ENCODE measurements around the gene HHIPL2.
"Not testable (repeated sequence)": the region's sequence is repeated elsewhere in the genome, so short reads cannot be mapped to it uniquely, and the experiment has no call there.

Gene HHIPL2

GRCh38 chr1:222539951-222540597, 7.8 kb downstream of the HHIPL2 start:
- no peak for DNase-seq

- DNase-seq = no peak
These were observed 12.4 kb downstream of the HHIPL2 start for GRCh38 chr1:222535455-222535854.

GRCh38 chr1:222530852-222531251, 17.1 kb downstream of the HHIPL2 start:
- no peak for DNase-seq

DNA sequence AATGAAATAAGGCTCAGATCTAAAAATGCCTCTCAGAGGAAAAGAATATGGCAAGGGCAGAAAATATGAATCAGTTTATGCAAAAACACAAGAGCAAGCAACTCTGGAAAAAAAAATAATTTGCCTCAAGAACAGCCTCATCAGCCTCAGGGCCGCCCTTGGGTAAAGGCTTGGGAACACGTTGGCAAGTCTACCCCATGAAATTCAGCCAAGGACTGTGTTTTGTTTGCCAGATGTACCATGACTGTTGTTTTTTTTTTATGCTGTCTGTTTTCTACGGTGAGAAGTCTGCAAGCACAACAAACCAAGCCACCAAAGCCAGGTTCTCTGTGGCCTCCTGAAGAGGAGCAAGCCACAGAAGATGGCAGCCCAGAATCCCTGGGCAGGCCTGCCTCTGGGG, 18.0 kb downstream of the HHIPL2 start:
- DNase-seq = no peak

DNA sequence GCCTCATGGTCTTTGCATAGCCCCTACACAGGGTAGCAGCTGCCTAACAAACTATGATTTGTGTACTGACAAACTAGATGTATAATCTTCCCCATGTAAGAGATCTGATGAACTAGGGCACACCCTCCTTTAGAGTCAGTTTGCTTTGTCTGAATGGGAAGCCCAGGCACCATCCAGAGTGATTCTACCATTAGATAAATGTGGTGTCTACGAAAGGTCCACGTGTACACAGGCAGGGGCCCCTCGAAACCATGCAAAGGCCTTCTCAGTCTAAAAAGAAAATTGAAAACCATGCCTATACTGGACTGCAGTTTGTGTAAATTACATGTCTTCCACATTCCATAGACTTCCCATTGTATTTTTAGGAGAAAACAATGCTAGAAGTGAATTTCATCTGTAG, 18.7 kb downstream of the HHIPL2 start:
- no peak for DNase-seq

DNA sequence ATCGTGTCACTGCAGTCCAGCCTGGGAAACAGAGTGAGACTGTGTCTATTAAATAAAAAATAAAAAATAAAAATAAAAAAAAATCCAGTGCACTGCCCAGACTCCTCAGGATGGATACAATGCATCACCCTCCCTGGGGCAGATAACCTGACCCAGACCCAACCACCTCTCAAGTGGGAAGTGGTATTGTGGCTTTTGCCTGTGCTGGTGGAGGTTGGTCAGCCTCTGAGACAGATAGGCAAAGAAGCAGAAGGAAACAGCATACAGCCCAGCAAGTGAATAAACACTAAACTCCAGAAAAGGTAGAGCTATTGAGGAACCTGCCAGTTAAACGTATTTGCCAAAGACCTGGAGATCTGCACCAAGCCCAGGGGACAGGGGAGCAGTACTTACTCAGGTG, 22.0 kb downstream of the HHIPL2 start:
- no peak for DNase-seq

DNA sequence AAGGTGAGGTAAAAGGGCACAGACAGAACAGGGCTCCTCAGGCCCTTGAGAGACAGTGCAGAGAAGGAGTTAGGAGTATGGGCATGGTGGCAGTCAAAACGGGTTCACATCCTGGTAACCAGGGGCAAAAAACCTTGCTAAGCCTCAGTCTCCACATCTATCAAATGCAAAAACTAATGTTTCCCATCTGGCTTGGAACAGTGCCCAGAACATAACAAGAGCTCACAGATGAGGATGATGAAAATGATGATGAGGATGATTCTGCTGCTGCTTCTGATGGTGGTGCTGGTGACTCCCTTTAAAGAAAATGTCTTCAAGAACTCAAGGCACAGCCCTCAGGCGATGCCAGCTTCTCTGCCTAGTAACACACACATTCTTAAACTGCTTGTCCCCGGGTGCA, 24.1 kb downstream of the HHIPL2 start:
- no peak for DNase-seq

- no peak for DNase-seq
These were observed 25.6 kb downstream of the HHIPL2 start for GRCh38 chr1:222522105-222522915.

GRCh38 chr1:222521299-222522104, 26.4 kb downstream of the HHIPL2 start:
- peak; percentile 30 for DNase-seq

- DNase-seq = not testable (repeated sequence)
These were observed 58.4 kb downstream of the HHIPL2 start for GRCh38 chr1:222489496-222489895.

DNA sequence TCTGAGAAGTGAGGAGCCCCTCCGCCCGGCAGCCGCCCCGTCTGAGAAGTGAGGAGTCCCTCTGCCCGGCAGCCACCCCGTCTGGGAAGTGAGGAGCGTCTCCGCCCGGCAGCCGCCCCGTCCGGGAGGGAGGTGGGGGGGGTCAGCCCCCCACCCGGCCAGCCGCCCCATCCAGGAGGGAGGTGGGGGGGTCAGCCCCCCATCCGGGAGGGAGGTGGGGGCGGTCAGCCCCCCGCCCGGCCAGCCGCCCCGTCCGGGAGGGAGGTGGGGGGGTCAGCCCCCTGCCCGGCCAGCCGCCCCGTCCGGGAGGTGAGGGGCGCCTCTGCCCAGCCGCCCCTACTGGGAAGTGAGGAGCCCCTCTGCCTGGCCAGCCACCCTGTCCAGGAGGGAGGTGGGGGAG, 60.1 kb downstream of the HHIPL2 start:
- DNase-seq = not testable (repeated sequence)

- not testable (repeated sequence) for DNase-seq
These were observed 63.9 kb downstream of the HHIPL2 start for GRCh38 chr1:222484005-222484404.

DNA sequence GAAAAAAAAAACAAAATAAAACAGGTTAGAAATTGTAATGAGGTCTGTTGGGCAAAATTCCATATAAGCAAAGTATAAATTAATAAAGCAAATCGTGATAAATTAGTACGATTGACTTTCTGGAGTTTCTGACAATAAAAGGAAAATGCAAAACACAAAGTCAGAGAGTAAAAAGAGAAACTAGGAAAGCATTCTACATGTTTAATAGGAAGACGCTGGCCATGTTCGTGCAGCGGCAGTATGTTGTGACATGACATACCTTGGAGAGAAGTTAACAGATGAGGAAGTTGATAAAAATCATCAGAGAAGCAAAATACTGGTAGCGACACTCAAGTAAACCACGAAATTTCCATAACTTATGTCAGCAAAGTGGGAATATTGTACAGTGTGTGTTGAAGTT, 68.3 kb downstream of the HHIPL2 start:
- DNase-seq = not testable (repeated sequence)

GRCh38 chr1:222476436-222476835, 71.5 kb downstream of the HHIPL2 start:
- not testable (repeated sequence) for DNase-seq

GRCh38 chr1:222473717-222474116, 74.2 kb downstream of the HHIPL2 start:
- not testable (repeated sequence) for DNase-seq

DNA sequence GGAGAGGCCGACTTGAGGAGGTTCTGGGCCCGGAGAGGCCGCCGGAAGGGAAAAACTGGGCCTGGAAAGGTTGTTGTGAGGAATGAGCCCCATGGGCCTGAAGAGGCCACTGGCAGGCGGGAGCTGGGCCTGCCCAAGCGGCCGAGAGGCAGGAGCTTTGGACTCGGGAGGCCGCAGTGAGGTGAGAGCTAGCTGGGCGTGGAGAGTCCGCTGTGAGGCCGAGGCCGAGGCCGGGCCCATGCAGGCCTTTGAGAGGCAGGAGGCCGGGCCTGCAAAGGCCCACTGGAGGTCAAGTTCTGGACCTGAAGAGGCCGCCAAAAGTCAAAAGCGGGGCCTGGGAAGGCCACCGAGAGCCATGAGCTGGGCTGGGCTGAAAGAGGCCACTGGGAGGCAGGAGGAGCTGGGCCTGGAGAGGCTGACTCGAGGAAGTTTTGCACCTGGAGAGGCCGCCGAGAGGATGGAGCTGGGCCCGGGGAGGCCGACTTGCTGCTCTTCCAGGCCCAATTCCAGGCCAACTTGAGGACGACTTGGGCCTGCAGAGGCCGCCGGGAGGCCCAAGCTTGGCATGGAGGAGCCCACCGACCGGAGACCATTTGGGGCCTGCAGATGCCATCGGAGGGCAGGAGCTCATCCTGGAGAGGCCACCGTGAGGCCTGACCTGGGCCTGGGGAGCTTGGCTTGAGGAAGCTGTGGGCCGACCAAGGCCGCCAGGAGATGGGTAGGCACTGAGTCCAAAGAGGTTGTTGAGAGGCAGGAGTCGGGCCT, 74.9 kb downstream of the HHIPL2 start:
- not testable (repeated sequence) for DNase-seq
